Vagina (tissue), 2 donors: ENCODE results near the gene FIZ1. TPM values are rescaled to one million over a fixed set of nuclear protein-coding genes. Genes with fewer than 3 reads are reported as not detected.
"Not testable (repeated sequence)": the region's sequence is repeated elsewhere in the genome, so short reads cannot be mapped to it uniquely, and the experiment has no call there.

ENCODE experiments used
- DNase-seq, 2 donors: peaks; one replicate each; pipeline ENCODE4 v3.0.0-alpha.2; 2017; ENCODE audit errors: extremely low spot score in 2 of 2
- H3K27ac ChIP-seq: fragments of 200-600 bp; sonication (generic); one replicate; pipeline ENCODE4 v1.5.1; 2019
- H3K27me3 ChIP-seq: fragments of 200-600 bp; sonication (generic); one replicate; pipeline ENCODE4 v1.5.1; 2019
- H3K36me3 ChIP-seq, 2 donors: fragments of 200-600 bp; sonication (generic); one replicate each; pipeline ENCODE4 v1.5.1; 2017 to 2019
- H3K4me1 ChIP-seq: fragments of 200-600 bp; sonication (generic); one replicate; pipeline ENCODE4 v1.5.1; 2019
- H3K4me3 ChIP-seq, 2 donors: fragments of 200-600 bp; sonication (generic); 1 replicate in 1 of 2; 2 replicates in 1 of 2; pipeline ENCODE4 v1.5.1; 2016 to 2019
- H3K9me3 ChIP-seq: fragments of 200-600 bp; sonication (generic); one replicate; pipeline ENCODE4 v1.5.1; 2019
- POLR2A ChIP-seq, 2 donors: fragments of 450-650 bp; IDR thresholded peaks; one replicate each; pipeline ENCODE4 v1.6.1; 2017; ENCODE audit warnings: antibody characterized with exemption in 2 of 2, mild to moderate bottlenecking in 2 of 2, moderate library complexity in 2 of 2
- POLR2AphosphoS5 ChIP-seq, 2 donors: sonication (generic); formaldehyde crosslinking; IDR thresholded peaks; one replicate each; pipeline ENCODE4 v1.9.0; 2017; ENCODE audit warnings: antibody characterized with exemption in 2 of 2, mild to moderate bottlenecking in 2 of 2, low read depth in 1 of 2; ENCODE audit not compliant: insufficient read depth in 1 of 2
- intact Hi-C: fragments of 100-400 bp; cut with DNase I; formaldehyde crosslinking; loops from one replicate; pipeline ENCODE4 v1.15.1; 2023
- total RNA-seq: library from RNA; depleted of rRNA; stranded (reverse); fragments of >200 nt; gene quantifications from one replicate; pipeline ENCODE4 v1.2.3, GENCODE V29; 2016
- TF ChIP-seq, protein P1 (sequence below), 3 experiments: fragments of 450-650 bp in 2 of 3; fragments of 200-600 bp in 1 of 3; sonication (generic) in 1 of 3; IDR thresholded peaks; one replicate each; pipeline ENCODE4 v1.5.1; 2017 to 2019; ENCODE audit warnings: antibody characterized with exemption in 3 of 3, mild to moderate bottlenecking in 2 of 3, moderate library complexity in 2 of 3

Gene FIZ1
- total RNA-seq, 1 donor from 2014 or later = 5.4 TPM

DNA sequence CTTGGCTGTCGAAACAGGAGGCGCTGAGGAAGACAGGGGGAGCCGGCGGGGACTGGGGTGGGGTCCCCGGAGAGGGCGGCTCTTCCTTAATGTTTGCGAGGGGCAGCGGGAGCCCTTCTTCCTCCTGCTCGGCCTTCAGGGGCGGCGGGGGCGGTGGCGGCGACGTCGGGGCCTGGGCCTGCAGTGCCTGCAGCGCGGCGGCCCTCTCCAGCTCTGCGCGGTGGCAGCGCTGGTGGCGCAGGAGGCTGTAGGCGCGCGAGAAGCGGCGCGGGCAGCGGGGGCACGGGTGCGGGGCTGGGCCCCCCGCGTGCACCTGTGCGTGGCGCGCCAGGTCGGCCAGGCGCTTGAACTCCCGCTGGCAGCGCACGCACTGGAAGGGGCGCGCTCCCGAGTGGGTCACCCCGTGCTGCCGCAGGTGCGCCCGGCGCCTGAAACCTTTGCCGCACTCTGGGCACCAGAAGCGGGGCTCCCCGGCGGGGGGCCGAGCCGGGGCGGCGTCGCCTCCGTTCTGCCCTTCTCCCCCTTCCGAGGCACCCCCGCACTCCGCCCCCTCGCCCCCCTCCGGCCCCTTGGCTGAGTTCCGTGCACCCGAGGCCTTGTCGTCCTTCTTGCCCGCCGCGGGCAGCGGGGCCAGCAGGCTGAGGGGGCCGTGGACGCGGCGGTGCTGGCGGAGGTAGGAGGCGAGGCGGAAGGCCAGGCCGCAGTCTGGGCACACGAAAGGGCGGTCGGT lies 21.1 kb downstream of the FIZ1 start:
- Histone ChIP-seq H3K9me3 (no peaks in the 10 kb centered on the region), H3K27ac (no peak overlapping the region), H3K27me3 (no peaks in the 10 kb centered on the region), H3K4me1 (peaks cover 23% of the 10 kb centered on the region), H3K36me3 (peaks cover 0 to 7% of the 10 kb centered on the region in 2 donors), H3K4me3 (no peak overlapping the region)
- DNase-seq = no peak
- TF ChIP-seq POLR2A (IDR thresholded peaks at IDR 0.05) = no peak
- TF ChIP-seq, protein P1, sequence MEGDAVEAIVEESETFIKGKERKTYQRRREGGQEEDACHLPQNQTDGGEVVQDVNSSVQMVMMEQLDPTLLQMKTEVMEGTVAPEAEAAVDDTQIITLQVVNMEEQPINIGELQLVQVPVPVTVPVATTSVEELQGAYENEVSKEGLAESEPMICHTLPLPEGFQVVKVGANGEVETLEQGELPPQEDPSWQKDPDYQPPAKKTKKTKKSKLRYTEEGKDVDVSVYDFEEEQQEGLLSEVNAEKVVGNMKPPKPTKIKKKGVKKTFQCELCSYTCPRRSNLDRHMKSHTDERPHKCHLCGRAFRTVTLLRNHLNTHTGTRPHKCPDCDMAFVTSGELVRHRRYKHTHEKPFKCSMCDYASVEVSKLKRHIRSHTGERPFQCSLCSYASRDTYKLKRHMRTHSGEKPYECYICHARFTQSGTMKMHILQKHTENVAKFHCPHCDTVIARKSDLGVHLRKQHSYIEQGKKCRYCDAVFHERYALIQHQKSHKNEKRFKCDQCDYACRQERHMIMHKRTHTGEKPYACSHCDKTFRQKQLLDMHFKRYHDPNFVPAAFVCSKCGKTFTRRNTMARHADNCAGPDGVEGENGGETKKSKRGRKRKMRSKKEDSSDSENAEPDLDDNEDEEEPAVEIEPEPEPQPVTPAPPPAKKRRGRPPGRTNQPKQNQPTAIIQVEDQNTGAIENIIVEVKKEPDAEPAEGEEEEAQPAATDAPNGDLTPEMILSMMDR (IDR thresholded peaks at IDR 0.05) = no peak
- no peak for TF ChIP-seq POLR2AphosphoS5 (IDR thresholded peaks at IDR 0.05; ENCODE audit: insufficient read depth in 1 of 2, low read depth in 1 of 2)
- intact Hi-C loops = no loop called here

DNA sequence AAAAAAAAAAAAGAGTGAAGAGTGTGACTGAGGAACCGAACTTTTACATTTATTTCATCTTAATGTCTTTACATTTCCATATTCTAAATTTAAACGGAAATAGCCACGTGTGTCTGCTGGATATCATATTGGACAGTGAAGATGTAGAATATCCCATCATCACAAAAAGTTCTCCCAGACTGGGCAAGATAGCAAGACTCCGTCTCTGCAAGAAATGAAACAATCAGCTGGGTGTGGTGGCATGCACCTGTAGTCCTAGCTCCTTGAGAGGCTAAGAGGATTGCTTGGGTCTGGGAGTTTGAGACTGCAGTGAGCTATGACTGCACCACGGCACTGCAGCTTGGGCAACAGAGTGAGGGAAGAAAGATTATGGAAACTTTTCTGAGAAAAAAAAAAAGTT lies 22.6 kb downstream of the FIZ1 start:
- no peak for TF ChIP-seq POLR2A (IDR thresholded peaks at IDR 0.05)
- no peak for TF ChIP-seq POLR2AphosphoS5 (IDR thresholded peaks at IDR 0.05; ENCODE audit: insufficient read depth in 1 of 2, low read depth in 1 of 2)
- TF ChIP-seq, protein P1 (IDR thresholded peaks at IDR 0.05) = no peak
- Histone ChIP-seq H3K4me1 (peaks cover 21% of the 10 kb centered on the region), H3K27ac (no peak overlapping the region), H3K9me3 (no peaks in the 10 kb centered on the region), H3K36me3 (peaks cover 0 to 7% of the 10 kb centered on the region in 2 donors), H3K27me3 (no peaks in the 10 kb centered on the region), H3K4me3 (no peak overlapping the region)
- DNase-seq = no peak
- intact Hi-C loops = no loop called here

DNA sequence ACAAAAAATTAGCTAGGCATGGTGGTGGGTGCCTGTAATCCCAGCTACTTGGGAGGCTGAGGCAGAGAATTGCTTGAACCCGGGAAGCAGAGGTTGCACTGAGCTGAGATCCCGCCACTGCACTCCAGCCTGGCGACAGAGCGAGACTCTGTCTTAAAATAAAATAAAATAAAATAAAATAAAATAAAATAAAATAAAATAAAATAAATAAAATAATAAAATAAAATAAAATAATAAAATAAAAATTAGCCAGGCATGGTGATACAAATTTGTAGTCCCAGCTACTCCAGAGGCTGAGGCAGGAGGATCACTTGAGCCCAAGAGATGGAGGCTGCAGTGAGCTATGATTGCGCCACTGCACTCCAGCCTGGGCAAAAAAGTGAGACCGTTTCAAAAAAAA lies 25.4 kb downstream of the FIZ1 start:
- DNase-seq, H3K36me3 ChIP-seq, H3K27ac ChIP-seq, H3K9me3 ChIP-seq, H3K27me3 ChIP-seq, H3K4me1 ChIP-seq, H3K4me3 ChIP-seq, intact Hi-C loops: not testable (repeated sequence)

DNA sequence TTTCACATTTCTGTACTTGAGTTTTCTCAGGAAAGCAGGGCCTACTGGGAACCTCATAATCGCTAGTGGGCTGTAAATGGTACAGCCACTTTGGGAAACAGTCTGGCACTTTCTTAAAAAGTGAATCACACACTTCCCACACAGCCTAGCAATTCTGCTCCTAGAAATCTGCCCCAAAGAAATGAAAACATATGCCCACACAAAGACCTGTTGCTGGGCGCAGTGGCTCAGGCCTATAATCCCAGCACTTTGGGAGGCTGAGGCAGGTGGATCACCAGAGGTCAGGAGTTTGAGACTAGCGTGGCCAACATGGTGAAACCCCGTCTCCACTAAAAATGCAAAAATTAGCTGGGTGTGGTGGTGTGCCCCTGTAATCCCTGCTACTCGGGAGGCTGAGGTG lies 29.8 kb downstream of the FIZ1 start:
- intact Hi-C loops, H3K36me3 ChIP-seq, H3K9me3 ChIP-seq, H3K4me1 ChIP-seq, H3K4me3 ChIP-seq, H3K27me3 ChIP-seq, H3K27ac ChIP-seq, DNase-seq: not testable (repeated sequence)

DNA sequence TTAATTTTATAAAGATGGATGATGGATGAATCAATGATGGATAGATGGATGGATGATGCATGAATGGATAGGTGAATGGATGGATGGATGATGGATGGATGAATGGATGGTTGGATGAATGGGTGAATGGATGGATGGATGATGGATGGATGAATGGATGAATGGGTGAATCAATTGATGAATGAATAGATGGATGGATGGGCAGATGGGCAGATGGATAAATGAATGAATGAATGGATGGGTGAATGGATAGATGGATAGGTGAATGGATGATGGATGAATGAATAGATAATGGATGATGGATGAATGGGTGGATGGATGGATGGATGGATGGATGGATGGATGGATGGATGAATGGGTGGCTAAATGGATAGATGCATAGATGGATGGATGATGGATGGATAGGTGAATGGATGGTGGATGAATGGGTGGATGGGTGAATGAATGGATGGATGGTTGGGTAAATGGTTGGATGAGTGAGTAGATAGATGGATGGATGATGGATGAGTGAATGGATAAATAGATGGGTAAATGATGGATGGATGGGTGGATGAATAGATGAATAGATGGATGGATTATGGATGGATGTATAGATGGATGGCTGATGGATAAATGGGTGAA lies 31.5 kb downstream of the FIZ1 start:
- intact Hi-C loops = no loop called here
- DNase-seq = no peak
- Histone ChIP-seq H3K27ac (no peak overlapping the region), H3K9me3 (no peaks in the 10 kb centered on the region), H3K27me3 (no peaks in the 10 kb centered on the region), H3K4me1 (no peaks in the 10 kb centered on the region), H3K4me3 (no peak overlapping the region), H3K36me3 (no peaks in the 10 kb centered on the region)
- TF ChIP-seq, protein P1 (IDR thresholded peaks at IDR 0.05) = no peak
- no peak for TF ChIP-seq POLR2A (IDR thresholded peaks at IDR 0.05)
- TF ChIP-seq POLR2AphosphoS5 (IDR thresholded peaks at IDR 0.05; ENCODE audit: insufficient read depth in 1 of 2, low read depth in 1 of 2) = no peak

DNA sequence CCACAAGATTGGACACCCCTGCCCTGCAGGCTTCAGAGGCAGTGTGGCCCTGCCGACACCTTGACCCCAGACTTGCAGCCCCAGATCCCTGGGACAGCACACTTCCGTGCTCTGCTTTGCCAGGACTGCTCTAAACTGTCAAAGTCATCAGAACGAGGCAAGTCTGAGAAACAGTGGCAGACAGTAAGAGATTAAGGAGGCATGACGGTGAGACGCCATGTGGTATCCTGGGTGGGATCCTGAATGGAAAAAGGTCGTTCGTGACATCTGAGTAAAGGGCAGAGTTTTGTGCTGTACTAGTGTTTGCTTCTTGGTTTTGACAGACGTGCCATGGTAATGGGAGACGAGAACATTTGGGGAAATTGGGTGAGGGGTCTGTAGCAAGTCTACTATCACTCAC lies 32.5 kb downstream of the FIZ1 start:
- TF ChIP-seq POLR2A (IDR thresholded peaks at IDR 0.05) (no peak), POLR2AphosphoS5 (IDR thresholded peaks at IDR 0.05; ENCODE audit: insufficient read depth in 1 of 2, low read depth in 1 of 2) (no peak)
- TF ChIP-seq, protein P1 (IDR thresholded peaks at IDR 0.05) = no peak
- Histone ChIP-seq H3K4me3 (no peak overlapping the region), H3K27ac (no peak overlapping the region), H3K9me3 (no peaks in the 10 kb centered on the region), H3K36me3 (no peaks in the 10 kb centered on the region), H3K4me1 (no peaks in the 10 kb centered on the region), H3K27me3 (no peaks in the 10 kb centered on the region)
- DNase-seq = no peak
- intact Hi-C loops = no loop called here
